GM18951 (cell line): ENCODE data around the gene SLC4A4.

Experiments
- POLR2A ChIP-seq: IDR thresholded peaks from 4 replicates; pipeline ENCODE4 v1.6.1; 2011; ENCODE audit warnings: mild to moderate bottlenecking; ENCODE audit not compliant: insufficient read length, insufficient read depth; ENCODE audit errors: extremely low read depth
- in situ Hi-C: fragments of 300-500 bp; cut with MboI; formaldehyde crosslinking; loops from one replicate; pipeline ENCODE4 v1.12.0; 2022; ENCODE audit warnings: low sequenced_read_pairs, mixed read lengths, inconsistent platforms; ENCODE audit not compliant: unreplicated experiment

The SLC4A4 gene

DNA sequence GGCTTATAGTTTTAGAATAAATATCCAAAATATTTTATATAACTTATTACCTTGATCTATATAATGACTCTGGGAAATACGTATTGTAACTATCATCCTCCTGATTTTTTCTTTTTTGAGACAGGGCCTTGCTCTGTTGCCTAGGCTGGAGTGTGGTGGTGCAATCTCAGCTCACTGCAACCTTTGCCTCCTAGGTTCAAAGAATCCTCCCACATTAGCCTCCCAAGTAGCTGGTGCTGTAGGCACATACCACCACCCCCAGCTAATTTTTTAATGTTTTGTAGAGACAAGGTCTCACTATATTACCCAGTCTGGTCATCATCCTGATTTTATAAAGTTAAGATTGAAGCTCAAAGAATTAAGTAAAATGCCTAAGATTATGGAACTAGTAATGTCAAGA, 193.6 kb downstream of the SLC4A4 start:
- in situ Hi-C loops: no loop called here
- no peak for TF ChIP-seq POLR2A

GRCh38 chr4:71533121-71533520, 194.3 kb downstream of the SLC4A4 start:
- in situ Hi-C loops: no loop called here
- no peak for TF ChIP-seq POLR2A

GRCh38 chr4:71537551-71538065, 198.8 kb downstream of the SLC4A4 start:
- no peak for TF ChIP-seq POLR2A
- in situ Hi-C loops: no loop called here

- in situ Hi-C loops: no loop called here
- no peak for TF ChIP-seq POLR2A
These were observed 199.7 kb downstream of the SLC4A4 start for GRCh38 chr4:71538528-71538927.

DNA sequence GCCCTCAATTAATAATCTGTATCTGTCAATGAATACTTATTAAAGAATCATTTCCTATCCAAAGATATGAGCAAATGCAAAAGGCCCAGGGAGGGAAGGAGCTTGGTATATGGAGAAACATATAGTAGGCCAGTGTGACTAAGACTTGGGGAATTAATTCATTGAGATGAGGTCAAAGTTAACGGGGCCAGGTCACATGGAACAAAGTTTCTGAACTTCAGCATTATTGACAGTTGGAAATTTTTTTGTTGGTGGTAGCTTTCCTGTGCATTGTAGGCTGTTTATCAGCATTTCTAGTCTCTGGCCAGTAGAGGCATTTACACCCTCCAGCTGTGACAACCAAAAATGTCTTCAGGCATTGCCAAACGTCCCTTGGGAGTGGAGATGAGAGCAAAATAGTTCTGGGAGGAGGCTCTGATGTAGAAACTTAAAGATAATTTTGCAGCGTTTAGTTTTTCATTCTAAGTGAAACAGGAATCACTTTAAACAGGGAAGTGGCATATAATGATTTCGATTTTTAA, 202.0 kb downstream of the SLC4A4 start:
- in situ Hi-C loops: no loop called here
- no peak for TF ChIP-seq POLR2A

- in situ Hi-C loops: no loop called here
- TF ChIP-seq POLR2A: no peak
These were observed 202.7 kb downstream of the SLC4A4 start for GRCh38 chr4:71541541-71541940.

GRCh38 chr4:71545168-71545567, 206.3 kb downstream of the SLC4A4 start:
- no peak for TF ChIP-seq POLR2A
- in situ Hi-C loops: no loop called here

- no peak for TF ChIP-seq POLR2A
- in situ Hi-C loops: loop anchor here (10.0 kb wide), 1 partner anchor 275 kb away; no protein-coding TSS in a partner anchor
These were observed 210.8 kb downstream of the SLC4A4 start for GRCh38 chr4:71549516-71550160.

DNA sequence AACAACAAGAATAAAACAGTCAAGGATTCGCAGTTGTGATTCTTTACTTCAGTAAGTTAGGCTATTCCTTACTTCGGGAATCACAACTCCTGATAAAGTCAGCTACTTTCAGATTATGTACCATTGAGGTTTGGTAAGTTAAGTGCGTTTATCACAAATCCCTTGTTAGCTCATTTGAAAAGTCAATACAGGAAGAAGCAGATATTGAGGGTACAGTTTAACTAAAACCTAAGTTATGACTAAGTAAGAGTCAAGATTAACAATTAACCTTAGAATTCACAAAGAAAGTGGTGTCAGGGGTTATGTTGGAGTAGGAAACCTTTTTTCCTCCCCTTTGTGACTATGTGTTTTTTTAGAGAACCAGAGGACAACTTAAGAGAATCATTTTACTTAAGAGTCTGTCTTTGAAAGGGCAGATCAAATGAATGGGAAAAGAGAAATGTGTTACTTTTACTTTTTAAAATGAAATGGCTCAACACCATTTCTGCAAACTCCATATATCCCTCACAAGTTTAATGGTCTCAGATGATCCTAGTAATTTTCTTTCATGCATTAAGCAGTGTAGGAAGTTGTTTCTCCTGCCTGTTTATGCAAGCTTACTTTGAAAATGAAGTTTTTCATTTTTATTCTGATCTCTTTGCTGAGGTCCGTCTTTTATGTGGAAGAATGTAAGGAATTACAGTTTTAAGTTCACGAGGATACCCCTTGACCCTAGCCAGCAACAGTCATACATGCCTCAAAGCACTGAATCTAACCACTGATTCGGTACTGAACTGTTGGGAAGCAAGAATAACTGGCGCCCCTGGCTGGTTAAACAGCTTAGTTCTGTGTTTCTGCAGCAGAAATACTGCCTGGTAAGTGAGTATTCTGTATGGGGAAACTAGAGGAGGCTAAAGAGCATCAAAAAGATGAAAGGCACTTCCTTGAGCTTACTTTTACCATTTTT, 211.7 kb downstream of the SLC4A4 start:
- in situ Hi-C loops: loop anchor here (10.0 kb wide), 1 partner anchor 276 kb away; no protein-coding TSS in a partner anchor
- TF ChIP-seq POLR2A: no peak

DNA sequence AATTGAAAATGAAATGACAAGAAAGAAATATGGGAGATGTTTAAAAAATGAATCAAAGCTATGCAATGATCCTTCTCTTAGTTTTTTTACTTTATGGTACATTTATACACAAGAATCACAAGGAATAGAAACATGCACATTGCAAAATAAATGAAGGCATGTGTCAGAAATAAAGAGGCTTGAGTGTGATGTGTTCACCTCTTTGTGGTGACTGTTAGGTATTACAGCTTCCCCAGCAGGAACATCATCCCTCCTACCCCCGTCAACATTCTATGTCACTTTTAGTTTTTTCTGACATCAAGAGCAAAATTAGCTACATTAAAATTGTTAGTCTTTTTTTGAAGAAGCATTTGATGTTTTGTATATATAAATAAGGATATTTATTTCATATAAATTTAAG, 214.8 kb downstream of the SLC4A4 start:
- in situ Hi-C loops: loop anchor here (10.0 kb wide), 1 partner anchor 279 kb away; no protein-coding TSS in a partner anchor
- TF ChIP-seq POLR2A: no peak

- in situ Hi-C loops: loop anchor here (10.0 kb wide), 1 partner anchor 279 kb away; no protein-coding TSS in a partner anchor
- no peak for TF ChIP-seq POLR2A
These were observed 215.2 kb downstream of the SLC4A4 start for GRCh38 chr4:71554025-71554424.

DNA sequence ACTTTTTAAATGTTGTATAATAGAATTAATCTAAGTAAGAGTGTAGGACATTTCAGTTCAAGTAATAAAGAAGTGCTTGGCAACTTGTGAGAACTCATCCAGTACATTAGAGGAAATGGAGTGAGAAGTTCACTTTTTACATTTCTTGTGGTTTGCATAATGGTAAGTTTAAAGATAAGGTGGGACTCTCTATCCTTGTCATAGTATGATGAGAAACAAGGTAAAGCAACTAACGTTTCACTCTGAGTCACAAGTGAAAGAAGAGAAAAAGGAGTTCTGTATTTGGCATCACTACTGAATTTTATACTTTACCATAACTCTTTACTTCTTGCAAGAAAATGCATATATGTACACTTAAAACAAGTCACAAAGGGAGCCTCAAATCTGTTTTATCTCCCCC, 219.4 kb downstream of the SLC4A4 start:
- in situ Hi-C loops: loop anchor here (10.0 kb wide), 1 partner anchor 283 kb away; no protein-coding TSS in a partner anchor
- TF ChIP-seq POLR2A: no peak

GRCh38 chr4:71559957-71560571, 221.2 kb downstream of the SLC4A4 start:
- in situ Hi-C loops: loop anchor here (10.0 kb wide), 1 partner anchor 285 kb away; no protein-coding TSS in a partner anchor
- no peak for TF ChIP-seq POLR2A
